Activated CD4-positive, alpha-beta T cell treated with anti-CD3 and anti-CD28 coated beads, Interleukin-2, Interleukin-6, amounts not matched to agents 100 ng/mL and 50 ng/mL, durations not matched to agents 16 hours and 8 hours (primary cell): Measurements from ENCODE around the gene GRID1.

Experiments
- DNase-seq: peaks from one replicate; pipeline ENCODE4 v3.0.0-alpha.2; 2020

Gene GRID1

DNA sequence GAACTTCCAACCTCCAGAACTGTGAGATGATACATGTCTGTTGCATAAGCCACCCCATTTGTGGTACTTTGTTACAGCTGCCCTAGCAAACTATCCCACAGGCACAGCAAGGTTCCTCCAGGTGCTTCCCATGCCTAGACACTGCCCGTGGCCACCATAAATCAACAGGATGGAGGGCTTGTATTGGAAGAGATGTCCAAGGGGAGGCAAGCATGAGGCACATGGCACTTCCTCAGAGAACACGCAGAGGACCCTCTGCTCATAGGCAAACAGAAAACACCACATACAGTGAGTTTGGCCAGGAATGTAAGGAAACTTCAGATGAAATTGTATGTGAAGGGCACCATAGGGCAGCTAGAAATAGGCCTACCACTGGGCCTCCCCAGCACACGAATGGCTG lies 291.1 kb downstream of the GRID1 start:
- DNase-seq: no peak

DNA sequence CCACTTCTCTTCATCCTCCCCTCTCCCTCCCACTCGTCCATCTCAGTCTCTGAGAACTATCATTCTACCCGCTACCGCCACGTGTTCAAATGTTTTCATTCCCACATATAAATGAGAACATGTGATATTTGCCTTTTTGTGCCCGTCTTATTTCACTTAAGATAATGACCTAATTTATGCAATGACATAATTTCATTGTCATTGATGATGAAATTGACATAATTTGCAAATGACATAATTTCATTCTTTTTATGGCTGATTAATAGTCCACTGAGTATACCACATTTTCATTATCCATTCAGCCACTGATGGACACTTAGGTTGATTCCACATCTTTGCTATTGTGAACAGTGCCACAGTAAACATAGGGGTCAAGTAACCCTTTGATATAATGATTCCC lies 292.3 kb downstream of the GRID1 start:
- no peak for DNase-seq

DNA sequence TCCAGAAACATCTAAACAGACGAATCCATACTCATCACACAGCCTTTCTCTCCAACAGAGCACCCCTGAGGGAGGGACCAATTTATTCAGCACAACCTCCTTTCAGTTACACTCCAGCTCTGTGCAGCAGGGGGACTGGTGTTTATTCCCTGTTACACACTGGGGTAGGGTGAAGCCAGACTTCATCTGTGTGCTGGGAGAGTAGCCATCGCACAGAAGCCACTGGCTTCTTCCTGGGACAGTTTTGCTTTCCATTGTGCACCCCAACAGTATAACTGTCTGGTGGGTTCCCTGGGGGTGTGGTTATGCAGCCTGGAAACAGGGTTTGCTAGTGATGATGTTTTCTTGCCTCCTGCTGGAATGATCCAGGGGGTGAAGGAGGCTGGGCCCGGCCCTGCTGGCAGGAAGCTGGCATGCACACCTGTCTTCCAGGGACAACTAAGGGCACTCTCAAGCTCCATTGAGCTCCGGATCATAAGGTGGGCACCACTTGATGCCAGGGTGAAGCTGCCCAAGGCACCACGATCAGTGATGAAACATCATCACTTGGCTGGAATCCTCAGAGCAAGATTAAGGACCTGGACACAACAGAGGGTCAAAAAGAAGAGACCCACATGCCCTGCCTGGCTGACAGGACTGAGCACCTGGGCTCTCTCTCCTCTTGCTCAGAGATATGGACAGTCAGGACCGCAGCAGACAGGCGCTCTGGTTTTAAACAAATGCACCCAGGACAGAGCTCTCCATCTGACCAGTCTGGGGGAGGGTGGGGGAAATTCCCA lies 293.2 kb downstream of the GRID1 start:
- DNase-seq: no peak

DNA sequence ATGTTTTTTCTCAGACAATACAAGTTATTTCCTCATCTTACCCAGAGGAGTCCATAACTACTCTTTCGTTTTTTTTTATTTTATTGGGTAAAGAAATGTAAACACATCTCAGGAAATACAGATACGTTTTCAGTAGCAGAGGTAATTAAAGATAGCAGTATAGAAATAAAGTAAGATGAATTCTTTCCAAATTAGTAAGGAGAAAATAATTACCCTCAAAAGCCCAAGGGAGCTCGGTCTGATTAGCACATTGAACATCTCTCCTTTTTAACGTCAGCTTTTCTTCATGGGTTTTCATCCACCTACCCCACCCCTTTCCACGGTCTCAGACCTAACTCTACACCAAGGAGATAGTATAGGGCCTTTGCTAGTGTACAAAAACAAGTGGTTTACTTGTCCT lies 294.2 kb downstream of the GRID1 start:
- DNase-seq: no peak

DNA sequence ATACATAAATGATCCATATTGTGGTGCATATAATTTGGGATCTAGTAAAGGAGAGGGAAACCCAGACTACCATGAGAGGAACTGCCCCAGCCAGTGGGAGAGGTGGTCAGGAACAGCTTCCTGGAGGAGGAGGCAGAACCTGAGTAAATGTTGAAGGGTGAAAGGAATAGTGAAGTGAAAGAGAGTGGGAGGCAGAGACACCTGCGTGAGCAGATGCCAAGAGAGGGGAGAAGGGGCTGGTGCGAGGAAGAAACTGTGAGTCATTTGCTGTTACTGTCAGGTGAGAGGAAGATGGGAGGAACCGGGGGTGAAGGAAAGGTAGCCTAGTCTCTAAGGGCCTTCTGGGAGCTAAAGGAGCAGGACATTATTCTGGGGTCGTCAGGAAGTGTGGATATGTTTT lies 294.8 kb downstream of the GRID1 start:
- no peak for DNase-seq

DNA sequence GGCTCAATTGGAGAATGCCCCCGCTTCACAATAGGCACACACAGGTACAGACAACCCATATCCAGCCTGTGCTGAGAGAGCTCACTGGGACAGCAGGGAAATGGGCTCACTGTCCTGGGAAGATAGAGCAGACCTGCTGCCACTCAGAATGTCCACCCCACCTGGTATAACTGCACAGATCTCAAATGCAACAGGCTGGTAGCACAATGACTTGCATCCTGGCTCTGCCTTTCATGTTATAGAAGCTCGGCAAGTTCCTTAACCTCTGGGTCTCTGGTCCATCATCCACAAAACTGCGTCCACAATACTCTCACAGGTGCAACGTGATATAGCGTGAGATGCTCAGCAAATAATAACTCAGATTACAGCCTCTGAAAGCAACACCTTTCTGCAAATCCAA lies 295.4 kb downstream of the GRID1 start:
- no peak for DNase-seq

DNA sequence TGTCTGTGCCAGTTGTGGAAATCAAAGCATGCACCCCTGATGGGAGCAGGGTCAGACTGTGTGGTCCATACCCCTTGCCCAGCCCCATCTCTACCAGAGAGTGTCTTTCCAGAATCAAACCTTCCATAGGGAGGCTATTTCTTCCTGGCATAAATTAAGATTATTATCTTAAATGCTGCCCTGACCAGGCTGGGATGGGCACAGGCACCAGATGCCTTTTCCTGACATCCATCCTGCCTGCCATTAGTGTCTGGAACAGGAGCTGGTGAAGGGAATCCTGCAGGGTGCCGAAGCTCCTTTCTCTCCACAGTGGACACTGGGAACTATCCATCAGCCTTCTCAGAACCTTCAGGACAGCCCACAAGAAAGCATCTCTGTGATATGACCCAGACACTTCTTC lies 296.3 kb downstream of the GRID1 start:
- DNase-seq: no peak

DNA sequence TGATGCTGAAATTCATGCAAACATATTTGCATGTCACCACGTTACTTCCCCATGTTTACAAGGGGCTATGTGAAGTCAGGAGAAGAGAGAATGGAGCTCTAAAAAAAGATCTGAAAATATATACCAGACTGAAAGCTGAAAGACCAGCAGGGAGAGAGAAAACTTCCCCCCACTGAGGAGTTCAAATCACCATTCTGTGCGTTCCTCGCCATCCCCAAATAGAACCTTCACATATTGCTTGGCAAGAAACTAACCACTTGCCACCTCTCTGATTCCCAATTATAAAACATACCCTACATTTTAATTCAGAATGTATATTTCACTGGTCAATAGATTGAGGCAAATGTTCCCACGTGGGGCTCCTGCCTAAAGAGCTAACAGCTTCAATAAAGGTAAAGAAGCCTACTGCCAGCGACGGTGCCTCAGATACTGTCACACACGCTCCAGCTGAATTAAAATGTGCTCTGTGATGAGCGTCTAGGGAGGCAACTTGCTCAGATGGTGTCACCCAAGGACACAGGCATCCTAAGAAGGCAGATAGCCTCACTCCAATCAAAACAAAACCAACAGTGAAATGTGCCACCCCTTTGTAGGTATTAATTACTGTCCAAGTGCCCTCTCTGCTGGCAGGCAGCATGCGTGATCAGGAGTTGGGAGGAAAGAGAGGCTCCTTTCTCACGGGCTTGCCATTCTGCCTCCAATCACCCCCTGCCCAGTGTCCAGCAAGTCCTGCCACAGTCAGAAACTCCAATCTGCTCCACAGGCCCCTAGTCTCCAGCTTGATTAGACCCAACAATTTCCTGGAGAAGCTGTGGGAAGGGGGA lies 298.2 kb downstream of the GRID1 start:
- no peak for DNase-seq

DNA sequence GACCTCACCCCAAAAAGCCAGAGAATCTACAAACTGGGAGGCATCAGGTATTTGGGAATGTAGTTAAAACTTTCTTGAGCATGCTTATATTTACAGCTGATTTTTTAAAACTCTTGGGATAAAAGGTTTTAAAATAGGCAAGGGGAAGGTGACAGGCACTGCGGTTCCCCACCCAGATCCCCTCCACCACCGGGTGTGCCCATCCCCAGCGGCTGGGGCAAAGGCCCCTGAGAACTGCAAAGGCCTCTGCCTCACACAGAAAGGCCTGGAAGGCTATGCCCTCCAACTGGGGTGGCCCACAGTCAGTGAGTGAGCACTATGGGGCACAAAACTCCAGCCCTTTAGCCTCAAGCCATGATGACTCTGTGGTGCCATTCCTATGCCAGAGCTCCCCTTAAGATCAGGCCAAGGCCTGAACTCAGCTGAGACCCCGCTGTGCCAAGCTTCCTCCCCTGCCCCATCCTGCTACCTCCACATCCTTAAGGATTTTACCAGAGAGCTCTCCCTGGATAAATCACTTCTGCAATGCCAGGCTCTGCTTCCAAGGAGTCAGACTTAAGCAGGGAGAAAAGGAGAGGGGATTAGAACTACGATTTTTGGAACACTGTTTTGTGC lies 299.1 kb downstream of the GRID1 start:
- no peak for DNase-seq

DNA sequence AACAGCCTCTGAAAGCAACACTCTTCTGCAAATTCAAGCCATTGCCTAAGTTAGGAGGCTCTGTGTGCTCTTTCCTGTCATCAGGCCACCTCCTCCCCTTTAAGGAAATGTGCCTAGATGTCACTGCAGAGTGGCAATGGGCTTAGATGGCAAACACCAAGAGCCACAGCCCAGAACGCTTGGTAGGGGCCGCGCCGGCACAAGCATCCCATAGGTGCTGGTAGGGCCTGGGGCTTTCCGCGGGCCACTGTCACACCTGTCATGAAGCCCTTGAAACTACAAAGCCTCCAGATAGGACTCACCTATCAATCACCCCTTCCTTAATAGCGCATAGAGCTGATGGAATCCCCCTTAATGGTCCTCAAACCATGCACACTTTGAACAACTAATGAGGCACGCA lies 299.9 kb downstream of the GRID1 start:
- no peak for DNase-seq

DNA sequence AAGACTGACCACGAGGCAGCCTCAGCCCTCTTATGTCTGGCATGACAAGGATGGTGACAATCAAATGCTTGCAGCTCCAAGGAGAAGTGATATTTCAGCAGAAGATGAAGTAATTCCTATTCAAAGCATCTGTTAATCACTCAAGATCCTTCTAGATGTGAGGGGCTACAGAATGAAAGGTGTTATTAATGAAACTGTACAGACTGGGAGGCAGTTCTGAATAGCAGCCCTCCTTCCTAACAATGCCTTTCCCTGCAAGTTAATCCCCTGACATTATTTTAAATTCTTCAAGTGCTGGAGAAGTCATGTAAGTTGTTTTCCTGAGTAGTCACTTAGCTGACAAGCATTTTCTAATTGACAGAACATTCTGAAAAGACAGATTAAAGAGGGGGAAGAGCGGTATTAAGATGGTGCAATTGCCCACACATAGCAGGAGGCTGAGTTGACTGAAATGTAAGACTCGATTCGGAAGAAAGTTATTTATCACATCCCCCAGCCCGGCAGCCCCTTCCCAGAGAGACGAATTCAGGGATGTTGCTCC lies 300.8 kb downstream of the GRID1 start:
- no peak for DNase-seq

DNA sequence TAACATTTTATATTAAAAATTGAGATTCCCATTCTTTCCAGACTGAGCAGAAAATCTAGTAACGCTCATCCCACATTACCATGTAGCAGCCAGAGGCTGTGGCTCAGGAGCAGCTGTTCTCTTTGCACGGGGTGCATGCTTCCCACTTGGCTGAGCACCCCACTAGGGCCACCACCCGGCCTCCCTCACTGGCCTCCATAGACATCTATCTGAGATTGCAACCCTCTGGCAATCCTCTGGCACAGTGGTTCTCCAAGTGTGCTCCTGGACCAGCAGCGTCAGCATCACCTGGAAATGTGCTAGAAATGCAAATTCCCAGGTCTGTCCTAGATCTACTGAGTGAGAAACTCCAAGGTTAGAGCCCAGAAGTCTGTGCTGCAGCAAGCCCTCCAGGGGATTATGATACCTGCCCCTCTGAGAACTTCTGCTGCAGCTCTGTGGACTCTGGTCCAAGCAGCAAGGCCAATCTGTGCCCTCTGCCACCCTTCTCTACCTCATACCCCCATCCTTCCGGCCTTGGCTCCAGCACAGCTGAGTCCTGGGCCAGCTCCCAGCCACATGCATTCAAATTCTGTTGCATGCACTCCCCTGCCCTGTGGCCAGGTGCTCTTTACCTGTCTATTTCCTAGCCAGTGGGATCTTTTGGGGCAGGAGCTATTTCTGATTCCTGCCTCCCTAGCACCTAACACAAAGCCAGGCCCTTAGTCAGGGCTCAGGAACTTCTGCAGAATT lies 301.5 kb downstream of the GRID1 start:
- DNase-seq: no peak

DNA sequence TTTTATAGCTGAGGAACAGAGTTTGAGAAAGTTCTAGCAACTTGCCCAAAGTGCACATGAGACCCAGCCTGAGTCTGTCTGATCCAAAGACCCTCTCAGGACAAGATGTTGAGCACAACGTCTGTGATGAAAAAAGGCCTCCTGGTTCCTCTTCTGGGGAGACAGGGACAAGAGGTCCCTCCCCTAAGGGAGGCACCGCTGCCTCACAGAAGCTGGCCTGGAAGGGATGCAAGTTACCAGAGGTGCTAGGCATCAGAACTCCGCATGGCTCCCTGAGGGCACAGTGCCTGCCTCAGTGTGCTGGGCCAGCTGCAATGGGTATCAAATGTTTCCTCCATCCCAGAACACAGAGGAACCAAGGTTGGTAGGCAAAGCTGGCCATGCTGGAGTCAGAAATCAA lies 302.4 kb downstream of the GRID1 start:
- no peak for DNase-seq

DNA sequence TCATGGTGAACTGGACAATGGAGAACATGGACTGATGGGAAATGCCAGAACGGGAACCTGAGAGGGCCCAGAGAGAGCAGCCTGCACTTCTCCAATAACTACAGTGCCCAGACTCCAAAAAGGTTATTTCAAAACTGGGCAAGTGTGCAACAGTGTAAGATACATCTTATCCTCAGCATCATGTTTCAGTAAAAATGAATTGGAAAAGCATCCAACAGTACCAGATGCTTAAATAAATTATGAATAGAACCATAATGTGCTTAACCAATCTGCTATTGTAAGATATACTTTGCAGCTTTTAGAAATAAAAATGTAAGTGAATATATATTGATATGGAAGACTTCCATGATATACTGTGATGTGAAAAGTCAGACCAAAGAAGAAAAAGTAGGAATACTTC lies 303.3 kb downstream of the GRID1 start:
- no peak for DNase-seq

DNA sequence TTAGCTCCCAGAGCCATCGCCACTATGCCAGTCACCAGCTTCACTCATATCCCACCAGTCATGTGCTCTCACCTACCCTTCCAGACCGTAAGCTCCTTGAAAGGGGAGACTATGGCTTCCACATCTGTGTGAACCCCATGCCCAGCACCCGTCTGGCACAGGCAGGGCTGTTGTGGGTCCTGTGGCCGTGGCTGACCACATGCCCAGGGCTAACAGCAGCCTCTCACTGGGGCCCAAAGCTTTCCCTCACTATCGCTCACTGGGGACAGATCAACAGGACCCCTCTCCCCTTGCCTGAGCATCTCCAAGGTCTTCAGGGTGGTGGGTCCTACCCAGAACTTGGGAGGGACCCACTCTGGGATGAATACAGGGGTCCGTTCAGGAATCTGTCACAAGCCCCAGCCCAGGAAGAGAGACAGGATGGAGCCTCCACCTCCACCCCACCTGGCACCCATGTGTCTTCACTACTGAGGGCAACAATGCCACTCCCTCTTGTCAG lies 303.9 kb downstream of the GRID1 start:
- no peak for DNase-seq

DNA sequence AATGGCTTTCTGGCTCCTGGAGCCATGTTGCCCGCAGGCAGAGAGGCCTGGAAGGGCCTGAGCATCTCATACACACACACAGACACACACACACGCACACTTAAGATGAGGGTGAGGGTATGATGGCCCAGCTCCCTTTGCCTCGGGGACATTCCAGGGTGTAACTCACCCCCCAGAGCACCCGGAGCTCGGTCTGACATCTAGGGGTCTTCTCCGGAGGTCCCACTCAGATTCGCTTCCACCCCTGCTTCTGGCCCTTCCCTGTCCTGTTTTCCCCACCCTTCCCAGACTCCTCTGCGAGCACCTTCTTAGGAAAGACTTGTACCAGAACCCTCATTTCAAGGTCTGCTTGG lies 304.4 kb downstream of the GRID1 start:
- DNase-seq: no peak

DNA sequence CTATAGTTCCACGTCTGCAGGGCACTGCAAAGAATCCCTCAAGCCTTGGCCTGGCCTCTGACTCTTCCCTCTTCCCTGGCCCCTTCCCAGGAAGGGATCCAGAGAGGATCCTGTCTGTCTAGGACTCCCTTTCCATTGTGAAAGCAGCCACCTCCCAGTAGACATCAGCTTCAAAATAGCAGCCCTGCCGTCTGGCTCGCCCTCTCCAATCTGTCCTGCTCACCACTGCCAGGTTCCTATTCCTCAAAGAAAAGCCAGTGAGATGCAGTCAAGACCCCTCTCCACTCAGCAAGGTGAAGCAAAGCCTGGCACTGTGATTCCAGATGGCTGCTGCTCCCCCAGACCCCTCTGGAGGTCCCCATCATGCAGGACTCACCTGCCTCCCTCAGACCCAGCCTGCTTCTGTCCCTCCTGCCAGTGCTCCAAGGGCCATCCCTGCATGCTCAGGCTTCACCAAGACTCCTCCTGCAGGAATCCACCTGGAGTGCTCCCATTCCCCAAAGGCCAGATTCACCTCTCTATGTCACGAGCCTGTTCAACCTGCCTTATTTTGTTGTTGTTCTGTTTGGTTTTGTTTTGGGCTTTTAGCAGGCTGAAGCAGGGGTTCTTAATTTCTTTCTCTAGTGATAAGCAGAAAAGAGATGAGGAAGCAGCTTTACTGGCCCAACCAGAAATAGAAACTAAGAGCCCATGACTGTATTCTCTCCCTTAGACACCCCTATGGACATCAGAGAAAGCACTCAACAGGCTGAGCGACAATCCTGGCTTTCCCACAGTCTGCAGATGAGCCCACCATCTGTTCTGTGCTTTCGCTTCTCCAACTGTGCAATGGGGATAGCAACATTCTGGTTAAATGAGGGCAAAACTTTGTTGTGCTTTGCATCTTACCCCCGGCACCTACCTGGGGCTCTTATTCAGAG lies 305.1 kb downstream of the GRID1 start:
- no peak for DNase-seq

DNA sequence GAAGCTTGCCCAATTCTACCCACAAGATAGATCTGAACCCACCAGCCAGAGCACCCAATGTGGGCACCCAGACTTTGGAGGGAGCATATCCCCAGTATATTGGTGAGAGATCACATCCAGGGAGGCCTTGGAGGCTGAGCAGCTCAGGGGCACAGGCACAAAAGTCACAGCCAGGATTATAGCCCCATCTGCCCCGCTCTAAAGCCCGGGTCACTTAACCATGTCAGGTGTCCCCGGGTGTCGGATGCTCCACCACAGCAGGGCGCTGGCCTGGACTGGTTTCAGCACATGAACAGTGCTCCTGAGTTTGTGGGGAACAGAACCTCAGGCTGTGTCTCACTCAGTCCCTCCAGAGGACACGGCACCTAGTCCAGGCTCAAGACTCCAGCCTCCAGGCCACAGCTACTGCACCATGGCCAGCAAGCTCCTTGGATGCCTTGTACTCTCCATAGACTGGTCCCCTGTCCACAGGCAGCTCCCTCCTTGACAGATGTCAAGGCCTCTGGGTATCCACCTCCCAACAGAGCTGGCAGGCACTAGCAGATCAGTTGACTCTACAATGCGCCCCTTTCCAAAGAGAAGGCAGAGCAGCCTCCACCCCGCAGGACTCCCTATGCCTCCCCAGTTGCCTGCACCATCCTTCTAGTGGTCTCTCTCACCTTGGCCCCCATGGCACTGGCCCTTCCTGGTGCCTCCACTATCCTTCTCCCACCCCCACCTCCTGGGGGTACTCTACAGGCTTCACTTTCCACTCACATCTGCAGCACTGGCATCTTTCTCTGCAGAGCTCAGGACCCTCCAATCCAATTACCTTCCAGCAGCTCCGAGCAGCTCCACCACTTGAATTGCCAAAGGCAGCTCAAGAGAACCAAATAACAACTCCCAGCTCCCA lies 306.0 kb downstream of the GRID1 start:
- DNase-seq: no peak

DNA sequence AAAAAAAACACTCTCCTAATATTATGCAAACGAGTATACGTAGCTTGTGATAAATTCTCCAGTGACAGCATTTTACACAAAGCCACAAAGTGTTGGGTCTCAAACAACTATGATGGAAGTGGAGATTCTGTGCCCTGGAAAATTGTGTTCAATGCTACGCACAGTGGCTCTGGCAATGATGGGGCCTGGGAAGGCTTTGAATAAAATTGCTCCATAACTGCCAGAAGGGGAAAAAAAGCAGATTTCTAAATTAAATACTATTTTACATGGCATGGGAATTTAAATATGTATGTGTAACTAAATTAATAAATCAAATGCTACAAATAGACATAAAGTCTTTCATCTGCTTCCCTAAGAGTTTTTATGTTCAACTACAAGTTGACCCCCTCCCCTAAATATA lies 306.7 kb downstream of the GRID1 start:
- DNase-seq: no peak

DNA sequence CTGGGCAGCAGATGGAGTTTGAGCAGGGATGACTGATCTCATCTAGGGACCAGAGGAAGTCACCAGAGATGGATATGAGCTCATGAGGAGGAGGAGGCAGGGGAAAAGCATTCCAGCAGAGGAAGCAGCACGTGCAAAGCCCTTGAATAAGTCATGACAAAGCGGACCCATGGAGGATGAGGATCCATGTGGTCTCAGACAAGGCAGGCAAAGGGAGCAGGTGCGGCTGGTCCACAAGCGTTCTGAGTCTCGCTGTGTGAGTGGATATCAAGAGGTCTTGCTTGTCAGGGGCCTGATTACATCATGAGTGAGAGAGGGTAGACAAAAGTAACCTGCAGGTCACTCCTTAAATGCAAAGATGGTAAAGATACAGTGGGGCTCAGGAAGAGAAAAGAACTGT lies 307.6 kb downstream of the GRID1 start:
- DNase-seq: no peak

DNA sequence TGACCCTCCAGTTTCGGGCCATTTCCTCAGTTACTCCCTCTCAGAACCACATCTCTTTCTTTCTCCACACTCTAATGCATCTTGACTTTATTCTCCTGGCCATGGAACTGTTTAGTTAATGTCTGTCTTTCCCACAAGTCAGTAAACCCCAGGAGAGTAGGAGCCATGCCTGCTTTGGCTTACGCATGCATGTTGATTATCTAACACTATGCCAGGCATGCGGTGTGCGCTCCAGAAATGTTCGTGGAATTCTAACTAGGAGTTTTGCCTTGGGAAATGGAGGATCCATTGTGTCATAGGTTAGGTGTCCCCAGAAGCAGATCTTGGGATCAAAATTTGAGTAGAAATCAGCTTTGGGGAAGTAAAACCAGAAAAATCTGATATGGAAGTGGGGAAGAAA lies 308.9 kb downstream of the GRID1 start:
- DNase-seq: no peak
